Amniotic epithelial cell (primary cell): Measurements from ENCODE around the gene FNDC3A.
A peak's percentile ranks its signal among the peaks of the same experiment; 100 is the strongest.

Source experiments
- DNase-seq: peaks from one replicate; pipeline ENCODE4 v3.0.0-alpha.2; 2010; ENCODE audit warnings: low read depth

The FNDC3A gene, protein sequence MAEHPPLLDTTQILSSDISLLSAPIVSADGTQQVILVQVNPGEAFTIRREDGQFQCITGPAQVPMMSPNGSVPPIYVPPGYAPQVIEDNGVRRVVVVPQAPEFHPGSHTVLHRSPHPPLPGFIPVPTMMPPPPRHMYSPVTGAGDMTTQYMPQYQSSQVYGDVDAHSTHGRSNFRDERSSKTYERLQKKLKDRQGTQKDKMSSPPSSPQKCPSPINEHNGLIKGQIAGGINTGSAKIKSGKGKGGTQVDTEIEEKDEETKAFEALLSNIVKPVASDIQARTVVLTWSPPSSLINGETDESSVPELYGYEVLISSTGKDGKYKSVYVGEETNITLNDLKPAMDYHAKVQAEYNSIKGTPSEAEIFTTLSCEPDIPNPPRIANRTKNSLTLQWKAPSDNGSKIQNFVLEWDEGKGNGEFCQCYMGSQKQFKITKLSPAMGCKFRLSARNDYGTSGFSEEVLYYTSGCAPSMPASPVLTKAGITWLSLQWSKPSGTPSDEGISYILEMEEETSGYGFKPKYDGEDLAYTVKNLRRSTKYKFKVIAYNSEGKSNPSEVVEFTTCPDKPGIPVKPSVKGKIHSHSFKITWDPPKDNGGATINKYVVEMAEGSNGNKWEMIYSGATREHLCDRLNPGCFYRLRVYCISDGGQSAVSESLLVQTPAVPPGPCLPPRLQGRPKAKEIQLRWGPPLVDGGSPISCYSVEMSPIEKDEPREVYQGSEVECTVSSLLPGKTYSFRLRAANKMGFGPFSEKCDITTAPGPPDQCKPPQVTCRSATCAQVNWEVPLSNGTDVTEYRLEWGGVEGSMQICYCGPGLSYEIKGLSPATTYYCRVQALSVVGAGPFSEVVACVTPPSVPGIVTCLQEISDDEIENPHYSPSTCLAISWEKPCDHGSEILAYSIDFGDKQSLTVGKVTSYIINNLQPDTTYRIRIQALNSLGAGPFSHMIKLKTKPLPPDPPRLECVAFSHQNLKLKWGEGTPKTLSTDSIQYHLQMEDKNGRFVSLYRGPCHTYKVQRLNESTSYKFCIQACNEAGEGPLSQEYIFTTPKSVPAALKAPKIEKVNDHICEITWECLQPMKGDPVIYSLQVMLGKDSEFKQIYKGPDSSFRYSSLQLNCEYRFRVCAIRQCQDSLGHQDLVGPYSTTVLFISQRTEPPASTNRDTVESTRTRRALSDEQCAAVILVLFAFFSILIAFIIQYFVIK

DNA sequence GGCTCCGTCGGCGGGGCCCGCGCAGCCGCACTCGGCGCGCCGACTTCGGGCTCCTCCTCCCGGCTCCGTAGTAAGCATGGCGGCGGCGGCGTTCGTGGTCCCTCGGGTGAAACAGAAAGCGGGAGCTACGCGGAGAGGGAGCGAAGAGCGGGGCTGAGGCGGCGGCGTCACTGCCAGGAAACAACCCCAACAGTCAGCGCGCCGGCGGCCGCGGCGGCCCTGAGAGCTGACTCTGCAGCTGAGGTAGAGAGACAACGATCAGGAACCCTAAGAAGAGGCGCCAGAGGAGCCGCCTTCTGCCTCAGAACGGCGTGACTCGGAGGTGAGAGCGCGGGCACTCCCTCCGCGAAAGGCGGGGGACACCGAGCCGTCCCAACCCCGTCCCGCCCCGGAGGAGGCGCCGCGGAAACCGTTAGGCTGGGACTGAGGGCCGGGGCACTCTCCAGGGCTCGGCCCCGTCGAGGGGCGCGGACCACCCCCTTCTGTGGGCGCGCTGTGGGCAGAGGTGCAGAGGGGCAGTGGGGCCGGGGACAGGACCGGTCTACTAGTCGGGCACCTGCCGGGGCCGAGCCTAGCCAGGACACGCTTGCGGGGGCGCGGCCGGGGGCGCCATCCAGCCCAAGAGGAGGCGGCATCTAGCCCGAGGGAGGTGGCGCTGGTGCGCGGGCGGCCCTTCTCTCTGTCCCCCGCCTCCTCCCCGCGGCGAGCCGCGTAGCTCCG lies at the start of gene FNDC3A:
Gene FNDC3A, plus strand, starts transcription at position 57 of the 720 bp plus-strand sequence. CDS start 30,279 bp downstream, outside the sequence.
- peak; percentile 69 for DNase-seq

GRCh38 chr13:48928757-48929430 lies 46.8 kb upstream of the FNDC3A start:
- DNase-seq, result no peak

DNA sequence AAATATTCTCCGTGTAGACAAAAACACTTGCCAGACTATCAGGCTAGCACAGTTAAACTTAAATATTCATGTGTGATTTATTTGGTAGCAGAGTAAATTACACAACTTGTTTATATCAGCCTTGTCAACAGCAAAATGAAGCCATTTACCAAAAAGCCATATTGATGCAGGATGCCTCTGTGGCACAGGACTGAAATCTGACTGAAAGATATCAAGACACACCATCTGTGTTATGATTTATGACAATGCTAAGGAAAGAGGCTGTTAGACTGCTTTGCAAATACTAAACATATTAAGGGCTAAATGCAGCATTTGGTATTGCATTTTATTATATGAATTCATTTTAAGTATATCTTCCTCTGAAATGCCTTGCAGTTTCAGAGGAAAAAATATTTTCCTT lies 44.8 kb upstream of the FNDC3A start:
- no peak for DNase-seq

- no peak for DNase-seq
Measured at GRCh38 chr13:48938308-48938943, 37.3 kb upstream of the FNDC3A start.

DNA sequence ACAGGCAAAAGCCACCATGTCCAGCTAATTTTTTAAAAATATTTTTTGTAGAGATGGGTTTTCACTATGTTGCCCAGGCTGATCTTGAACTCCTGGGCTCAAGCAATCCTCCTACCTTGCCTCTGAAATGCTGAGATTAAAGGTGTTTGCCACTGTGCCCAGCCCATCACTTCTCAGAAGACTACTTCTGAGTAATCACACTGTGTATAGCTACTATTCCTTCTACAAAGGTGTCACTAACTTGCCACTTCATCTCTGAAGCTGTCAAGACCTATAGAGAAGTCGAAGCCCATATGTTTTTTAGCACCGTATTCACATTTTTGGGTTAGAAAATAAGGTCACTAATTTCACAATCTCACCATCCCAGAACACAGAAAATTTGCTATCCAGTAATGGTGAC lies 36.0 kb upstream of the FNDC3A start:
- DNase-seq, result no peak

GRCh38 chr13:48942131-48942530 lies 33.6 kb upstream of the FNDC3A start:
- DNase-seq, result peak; percentile 64

DNA sequence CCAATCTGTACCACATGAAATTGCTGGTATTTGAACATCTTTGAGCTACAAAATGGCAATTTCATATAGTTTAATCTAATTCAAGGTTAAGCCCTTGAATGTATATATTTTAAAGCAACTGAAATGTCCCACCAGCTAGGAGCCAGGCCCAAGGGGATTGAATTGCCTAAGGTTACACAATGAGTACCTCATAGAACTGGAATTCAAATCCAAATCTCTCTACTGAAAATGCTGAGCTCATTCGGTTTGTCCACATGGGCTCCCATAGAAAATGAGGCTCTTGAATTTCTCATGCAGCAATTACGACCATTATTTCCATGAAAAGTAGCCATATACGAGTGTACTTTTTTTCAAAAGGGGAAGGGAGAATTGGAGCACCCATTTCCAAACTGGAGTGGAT lies 31.5 kb upstream of the FNDC3A start:
- no peak for DNase-seq

GRCh38 chr13:48945626-48946025 lies 30.1 kb upstream of the FNDC3A start:
- DNase-seq, result no peak

DNA sequence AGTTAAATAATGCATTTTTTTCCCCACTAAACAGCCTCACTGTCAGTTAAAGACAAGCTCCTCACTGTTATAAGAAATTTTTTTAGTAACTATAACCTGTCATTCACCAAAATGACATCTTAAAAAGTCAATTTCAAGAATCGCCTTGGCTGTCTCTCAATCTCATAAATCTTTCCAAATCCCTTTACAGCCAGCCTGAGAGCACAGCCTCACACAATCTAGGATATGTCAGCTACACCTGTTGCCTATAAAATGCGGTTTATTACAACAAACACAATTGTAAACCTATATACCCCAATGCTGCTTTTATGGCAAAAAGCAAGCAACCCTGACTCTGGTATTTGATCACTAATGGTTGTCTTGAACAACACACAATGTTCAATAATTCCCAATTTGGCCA lies 29.5 kb upstream of the FNDC3A start:
- DNase-seq, result no peak

DNA sequence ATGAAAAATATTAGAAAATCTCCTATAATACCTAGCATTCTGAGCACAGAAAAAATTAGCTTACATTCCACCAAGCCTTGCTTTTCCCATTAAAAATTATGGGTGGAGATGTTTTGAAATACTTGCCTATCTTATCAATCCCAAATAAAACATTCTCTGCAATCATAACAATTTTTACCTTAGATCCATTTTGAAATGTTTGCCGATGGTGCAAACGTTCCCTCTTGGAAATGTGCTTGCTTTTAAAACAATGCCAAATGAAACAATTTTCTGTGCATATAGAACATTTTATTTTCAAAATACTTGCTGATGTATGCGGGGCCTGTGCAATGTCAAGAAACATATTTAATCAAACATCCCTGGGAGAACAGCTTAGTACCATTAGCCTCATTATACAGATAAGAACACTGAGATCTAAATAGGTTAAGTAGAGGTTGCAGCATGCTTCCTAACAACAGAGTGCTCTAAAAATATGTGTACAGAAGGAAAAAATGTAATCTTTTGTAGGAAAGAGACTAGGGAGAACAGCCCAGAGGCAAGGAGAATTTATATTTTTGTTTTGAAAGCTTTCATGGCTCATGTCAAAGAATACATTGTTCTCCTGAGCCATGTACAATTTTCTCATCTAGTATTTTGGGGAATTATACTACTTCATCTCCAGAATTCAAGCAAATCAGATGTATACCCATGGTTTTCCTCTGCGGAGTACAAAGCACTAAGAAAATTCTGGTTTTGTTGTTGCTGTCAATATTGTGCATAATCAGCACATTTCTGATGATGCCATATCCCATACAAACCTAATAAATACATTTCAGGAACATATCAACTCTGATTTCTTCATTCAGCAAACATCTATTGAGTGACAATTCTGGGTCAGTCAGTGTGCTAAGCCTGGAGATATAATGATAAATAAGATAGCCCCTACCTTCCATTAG lies 25.9 kb upstream of the FNDC3A start:
- DNase-seq, result peak; percentile 6

DNA sequence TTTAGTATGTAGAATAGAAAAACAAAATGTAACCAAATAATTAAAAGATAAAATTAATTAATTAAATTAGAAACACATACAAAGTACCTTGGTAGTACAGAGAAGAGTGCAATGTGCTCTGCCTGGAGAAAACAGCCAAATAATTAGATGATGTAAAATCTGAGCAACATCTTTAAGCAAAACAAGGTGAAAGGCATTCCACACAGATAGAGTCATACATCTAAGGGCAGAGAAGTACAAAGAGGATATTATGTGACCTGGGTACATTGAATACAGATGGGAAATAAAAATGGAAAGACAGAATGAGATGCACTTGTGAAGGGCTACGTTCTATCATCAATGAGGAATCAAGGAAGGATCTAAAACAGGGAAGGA lies 25.2 kb upstream of the FNDC3A start:
- no peak for DNase-seq

DNA sequence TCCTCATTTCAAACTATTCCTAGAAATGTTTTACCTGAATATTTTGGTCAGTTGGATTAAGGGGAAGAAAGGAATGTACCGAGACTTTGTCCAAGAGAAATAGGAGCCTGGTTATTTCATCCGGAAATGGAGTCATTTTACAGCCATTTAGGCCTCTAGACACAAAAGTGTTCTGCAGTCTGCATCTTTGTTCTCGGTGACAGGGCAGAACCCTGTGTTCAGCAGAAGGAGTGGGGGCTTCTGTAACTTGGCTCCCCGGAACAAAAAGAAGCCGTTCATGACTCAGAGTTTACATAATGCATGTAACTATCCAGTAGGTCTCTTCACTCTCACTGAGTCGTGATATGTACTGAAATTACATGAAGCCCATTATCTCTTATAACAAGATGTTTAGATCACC lies 21.6 kb upstream of the FNDC3A start:
- DNase-seq, result peak; percentile 9

GRCh38 chr13:48955536-48955935 lies 20.2 kb upstream of the FNDC3A start:
- no peak for DNase-seq

DNA sequence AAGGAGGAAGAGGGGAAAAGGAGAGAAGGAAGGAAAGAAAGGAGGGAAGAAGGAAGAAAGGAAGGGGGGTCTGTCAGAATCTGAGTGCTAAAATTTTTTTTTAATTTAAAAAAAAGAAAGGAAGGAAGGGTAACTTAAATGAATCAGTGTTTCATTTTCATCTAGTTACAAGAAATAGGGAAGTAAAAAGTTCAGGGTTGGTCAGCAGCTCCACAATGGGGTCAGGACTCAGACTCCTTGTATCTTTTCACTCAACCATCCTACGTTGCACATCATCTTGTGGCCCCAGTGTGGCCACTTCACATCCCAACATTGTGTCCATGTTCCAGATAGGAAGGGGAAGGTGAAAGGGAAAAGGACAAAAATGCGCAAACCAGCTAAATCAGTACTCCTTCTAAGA lies 14.3 kb upstream of the FNDC3A start:
- no peak for DNase-seq

GRCh38 chr13:48962281-48962680 lies 13.4 kb upstream of the FNDC3A start:
- peak; percentile 58 for DNase-seq

- DNase-seq, result no peak
Measured at GRCh38 chr13:48965736-48966135, 10.0 kb upstream of the FNDC3A start.

GRCh38 chr13:48969685-48970084 lies 6.0 kb upstream of the FNDC3A start:
- no peak for DNase-seq

- DNase-seq, result no peak
Measured at GRCh38 chr13:48973845-48974431, 1.8 kb upstream of the FNDC3A start.
